ENCODE results near the gene EYS. TPM values are rescaled to one million over a fixed set of nuclear protein-coding genes. Genes with fewer than 3 reads are reported as not detected.

Gene EYS
- total RNA-seq, 2 donors from 2014 or later = not detected

GRCh38 chr6:65299236-65299635 lies 407.8 kb downstream of the EYS start:
- no peaks in the 10 kb centered on the region for H3K9me3 ChIP-seq
- TF ChIP-seq CTCF (IDR thresholded peaks at IDR 0.05) = no peak
- H3K36me3 ChIP-seq = no peaks in the 10 kb centered on the region
- no peaks in the 10 kb centered on the region for H3K4me1 ChIP-seq
- no peaks in the 10 kb centered on the region for H3K27me3 ChIP-seq
- no peak overlapping the region for H3K4me3 ChIP-seq
- H3K27ac ChIP-seq = no peak overlapping the region
- DNase-seq (ENCODE audit: low spot score) = no peak

- Histone ChIP-seq H3K4me3 (no peak overlapping the region), H3K4me1 (no peaks in the 10 kb centered on the region), H3K27ac (no peak overlapping the region), H3K36me3 (no peaks in the 10 kb centered on the region), H3K9me3 (no peaks in the 10 kb centered on the region), H3K27me3 (no peaks in the 10 kb centered on the region)
- no peak for DNase-seq (ENCODE audit: low spot score)
- no peak for TF ChIP-seq CTCF (IDR thresholded peaks at IDR 0.05)
Measured at GRCh38 chr6:65295812-65296211, 411.2 kb downstream of the EYS start.

GRCh38 chr6:65289491-65289890 lies 417.5 kb downstream of the EYS start:
- Histone ChIP-seq H3K9me3 (no peaks in the 10 kb centered on the region), H3K27ac (no peak overlapping the region), H3K27me3 (no peaks in the 10 kb centered on the region), H3K4me1 (no peaks in the 10 kb centered on the region), H3K4me3 (no peak overlapping the region), H3K36me3 (no peaks in the 10 kb centered on the region)
- TF ChIP-seq CTCF (IDR thresholded peaks at IDR 0.05) = no peak
- no peak for DNase-seq (ENCODE audit: low spot score)

- no peaks in the 10 kb centered on the region for H3K4me1 ChIP-seq
- no peaks in the 10 kb centered on the region for H3K9me3 ChIP-seq
- no peak overlapping the region for H3K27ac ChIP-seq
- H3K4me3 ChIP-seq = no peak overlapping the region
- no peaks in the 10 kb centered on the region for H3K27me3 ChIP-seq
- no peak for TF ChIP-seq CTCF (IDR thresholded peaks at IDR 0.05)
- no peak for DNase-seq (ENCODE audit: low spot score)
- H3K36me3 ChIP-seq = no peaks in the 10 kb centered on the region
Measured at GRCh38 chr6:65285275-65285674, 421.8 kb downstream of the EYS start.

GRCh38 chr6:65280060-65280459 lies 427.0 kb downstream of the EYS start:
- no peak overlapping the region for H3K27ac ChIP-seq
- no peaks in the 10 kb centered on the region for H3K4me1 ChIP-seq
- H3K36me3 ChIP-seq = no peaks in the 10 kb centered on the region
- H3K9me3 ChIP-seq = no peaks in the 10 kb centered on the region
- H3K27me3 ChIP-seq = no peaks in the 10 kb centered on the region
- no peak overlapping the region for H3K4me3 ChIP-seq
- no peak for TF ChIP-seq CTCF (IDR thresholded peaks at IDR 0.05)
- DNase-seq (ENCODE audit: low spot score) = no peak

- Histone ChIP-seq H3K4me3 (no peak overlapping the region), H3K9me3 (peaks cover 0 to 3% of the 10 kb centered on the region in 2 donors), H3K27ac (no peak overlapping the region), H3K27me3 (no peaks in the 10 kb centered on the region), H3K36me3 (no peaks in the 10 kb centered on the region), H3K4me1 (no peaks in the 10 kb centered on the region)
- no peak for TF ChIP-seq CTCF (IDR thresholded peaks at IDR 0.05)
- no peak for DNase-seq (ENCODE audit: low spot score)
Measured at GRCh38 chr6:65262241-65262640, 444.8 kb downstream of the EYS start.

All from right atrium auricular region (tissue), 2 donors.